SK-N-SH (cell line): ENCODE results near the gene MBNL1. TPM values are rescaled to one million over a fixed set of nuclear protein-coding genes. Genes with fewer than 3 reads are reported as not detected.

Experiments
- CTCF ChIA-PET: fragments of 300-600, 350-600 bp; formaldehyde crosslinking; extraction: SDS; loops from one replicate; lab custom pipeline; 2021; lab: Yijun Ruan, JAX
- POLR2A ChIA-PET: fragments of 350-600 bp; sonication (Branson Sonifier 250); formaldehyde crosslinking; extraction: SDS; loops from one replicate; lab custom pipeline; 2020; ENCODE audit warnings: antibody characterized with exemption, inconsistent platforms; lab: Yijun Ruan, JAX
- DNase-seq: peaks from one replicate; pipeline ENCODE4 v3.0.0; 2012
- H2AFZ ChIP-seq: fragments of 200-600 bp; sonication (generic); 2 replicates; pipeline ENCODE4 v1.8.1; 2016; ENCODE audit warnings: antibody characterized with exemption, mild to moderate bottlenecking, low read depth
- H3F3A ChIP-seq: fragments of 200-600 bp; sonication (generic); replicated peaks from 2 replicates; pipeline ENCODE3; 2016; ENCODE audit warnings: antibody characterized with exemption, mild to moderate bottlenecking; ENCODE audit not compliant: insufficient read depth
- H3K27ac ChIP-seq, 2 experiments: fragments of 200-500 bp in 1 of 2; fragments of 200-600 bp in 1 of 2; sonication (Bioruptor generic) in 1 of 2; sonication (generic), shearing (Covaris generic) in 1 of 2; 2 replicates each; pipeline versions ENCODE4 v1.5.1 to v1.6.1; 2014 to 2016; ENCODE audit warnings: low read depth in 2 of 2, inconsistent platforms in 1 of 2, low read length in 1 of 2, mild to moderate bottlenecking in 1 of 2, mixed read lengths in 1 of 2
- H3K27me3 ChIP-seq: fragments of 200-600 bp; sonication (generic), shearing (Covaris generic); 2 replicates; pipeline ENCODE4 v1.6.1; 2016; ENCODE audit warnings: mixed run types; ENCODE audit not compliant: insufficient read depth
- H3K36me3 ChIP-seq, 2 experiments: fragments of 200-500 bp in 1 of 2; fragments of 200-600 bp in 1 of 2; sonication (Bioruptor generic) in 1 of 2; sonication (generic) in 1 of 2; replicated peaks in 1 of 2; 2 replicates each; pipeline versions ENCODE3 to v1.5.1; 2014 to 2016; ENCODE audit warnings: low read length in 1 of 2, mild to moderate bottlenecking in 1 of 2; ENCODE audit not compliant: insufficient read depth in 2 of 2, control insufficient read depth in 1 of 2
- H3K4me1 ChIP-seq, 2 experiments: fragments of 200-500 bp in 1 of 2; fragments of 200-600 bp in 1 of 2; sonication (Bioruptor generic) in 1 of 2; sonication (generic), shearing (Covaris generic) in 1 of 2; 2 replicates each; pipeline versions ENCODE4 v1.5.1 to v1.6.1; 2014 to 2016; ENCODE audit warnings: low read depth in 1 of 2, low read length in 1 of 2, mixed run types in 1 of 2; ENCODE audit not compliant: insufficient read depth in 2 of 2, control insufficient read depth in 1 of 2
- H3K4me2 ChIP-seq: fragments of 200-600 bp; sonication (generic), shearing (Covaris generic); 2 replicates; pipeline ENCODE4 v1.6.1; 2017; ENCODE audit warnings: mixed run types
- H3K4me3 ChIP-seq, 2 experiments: fragments of 200-500 bp in 1 of 2; fragments of 200-600 bp in 1 of 2; sonication (Bioruptor generic) in 1 of 2; sonication (generic), shearing (Covaris generic) in 1 of 2; 2 replicates each; pipeline versions ENCODE4 v1.5.1 to v1.8.1; 2014 to 2016; ENCODE audit warnings: low read depth in 2 of 2, inconsistent platforms in 1 of 2, low read length in 1 of 2, mild to moderate bottlenecking in 1 of 2, mixed read lengths in 1 of 2, moderate library complexity in 1 of 2
- H3K79me2 ChIP-seq: fragments of 200-600 bp; sonication (generic); 2 replicates; pipeline ENCODE4 v1.8.1; 2017; ENCODE audit warnings: mild to moderate bottlenecking; ENCODE audit not compliant: insufficient read depth
- H3K9ac ChIP-seq: fragments of 200-600 bp; sonication (generic); 2 replicates; pipeline ENCODE4 v1.6.1; 2017; ENCODE audit warnings: mixed run types
- H3K9me2 ChIP-seq: fragments of 200-600 bp; sonication (generic); 2 replicates; pipeline ENCODE4 v1.6.1; 2017; ENCODE audit warnings: mixed run types
- H3K9me3 ChIP-seq: fragments of 200-600 bp; sonication (generic); 2 replicates; pipeline ENCODE4 v1.6.1; 2017; ENCODE audit warnings: mixed run types, mild to moderate bottlenecking, moderate library complexity
- H4K20me1 ChIP-seq: fragments of 200-600 bp; sonication (generic); 2 replicates; pipeline ENCODE4 v1.6.1; 2017; ENCODE audit warnings: mild to moderate bottlenecking, mixed run types; ENCODE audit not compliant: insufficient read depth
- FOXM1 ChIP-seq: IDR thresholded peaks from 2 replicates; pipeline ENCODE4 v1.4.0; 2012; ENCODE audit warnings: low read depth, mild to moderate bottlenecking
- IRF3 ChIP-seq: fragments of 150-350 bp; IDR thresholded peaks from 2 replicates; pipeline ENCODE4 v1.6.1; 2016; ENCODE audit warnings: mild to moderate bottlenecking, low read depth, low read length
- MAX ChIP-seq: IDR thresholded peaks from 2 replicates; pipeline ENCODE4 v1.4.0; 2012; ENCODE audit warnings: low read depth
- MEF2A ChIP-seq: IDR thresholded peaks from 2 replicates; pipeline ENCODE4 v1.4.0; 2012; ENCODE audit warnings: low read depth, borderline replicate concordance
- MXI1 ChIP-seq: IDR thresholded peaks from 2 replicates; pipeline ENCODE4 v1.6.1; 2012; ENCODE audit warnings: mild to moderate bottlenecking, low read depth, low read length, improper control_type of control experiment
- PBX3 ChIP-seq: IDR thresholded peaks from 2 replicates; pipeline ENCODE4; 2012
- POLR2AphosphoS5 ChIP-seq: IDR thresholded peaks from 2 replicates; pipeline ENCODE4 v1.6.1; 2012; ENCODE audit warnings: low read depth, low read length
- RAD21 ChIP-seq: IDR thresholded peaks from 2 replicates; pipeline ENCODE4 v1.6.1; 2012; ENCODE audit warnings: mild to moderate bottlenecking, low read length
- SMC3 ChIP-seq: IDR thresholded peaks from 2 replicates; pipeline ENCODE4 v1.6.1; 2012; ENCODE audit warnings: low read depth, low read length, improper control_type of control experiment
- TAF1 ChIP-seq: IDR thresholded peaks from 2 replicates; pipeline ENCODE4 v1.6.1; 2012; ENCODE audit warnings: low read depth, mild to moderate bottlenecking, low read length, moderate library complexity, borderline replicate concordance
- ZBTB33 ChIP-seq: IDR thresholded peaks from 2 replicates; pipeline ENCODE4 v1.4.0; 2012; ENCODE audit warnings: low read depth, borderline replicate concordance
- WGBS: methylation state at CpG from one replicate; pipeline ENCODE4 v1.1.6; 2017; ENCODE audit warnings: low lambda C conversion rate; 5-methylcytosine and 5-hydroxymethylcytosine counted together
- polyA plus RNA-seq, 3 experiments: library from polyadenylated mRNA; depleted of rRNA; stranded (reverse); fragments of >200 nt; gene quantifications; 2 replicates each; pipeline ENCODE4 v1.2.3, GENCODE V29; 2012

Gene MBNL1
- polyA plus RNA-seq, 1 of the 3 experiments (the other 2 are of a cell fraction), result 44.3 TPM

- CTCF ChIA-PET, result no interaction called here
- H2AFZ ChIP-seq, result no peak overlapping the region
Observed at GRCh38 chr3:152325136-152325535, 56.4 kb downstream of the MBNL1 start.

More at GRCh38 chr3:152325136-152325535, 56.4 kb downstream of the MBNL1 start:
- WGBS, result 92% methylated on average over 2 of the region's 2 CpGs
- H3K79me2 ChIP-seq, result peaks cover 99% of the 10 kb centered on the region
- H3K4me3 ChIP-seq, result no peak overlapping the region
- peaks cover 47% of the 10 kb centered on the region for H3F3A ChIP-seq
- H3K36me3 ChIP-seq, result peaks cover 0 to 53% of the 10 kb centered on the region in 2 experiments
- H4K20me1 ChIP-seq, result peaks cover 34% of the 10 kb centered on the region
- no peak overlapping the region for H3K27ac ChIP-seq
- H3K9me3 ChIP-seq, result 0 out of 2 replicates have a peak, but pooled peaks cover 7% of the 10 kb centered on the region
- POLR2A ChIA-PET, result no interaction called here
- TF ChIP-seq TAF1 (no peak), RAD21 (no peak), PBX3 (no peak), FOXM1 (no peak), MXI1 (no peak), POLR2AphosphoS5 (no peak), MEF2A (no peak), SMC3 (no peak), IRF3 (no peak), ZBTB33 (no peak), MAX (no peak)
- TF ChIP-seq, all 33 proteins: peak for 0
- Histone ChIP-seq H3K9ac (no peak overlapping the region), H3K27me3 (no peaks in the 10 kb centered on the region), H3K9me2 (no peaks in the 10 kb centered on the region), H3K4me2 (no peak overlapping the region), H3K4me1 (peaks cover 10 to 34% of the 10 kb centered on the region in 2 experiments; a peak in 3 of 4 replicates)
- DNase-seq, result no peak
